HepG2 (cell line): ENCODE data around the gene RDH16. TPM values are rescaled to one million over a fixed set of nuclear protein-coding genes. Genes with fewer than 3 reads are reported as not detected.

Experiments used
- ASH2L ChIP-seq: fragments of 300-600, 200-600 bp; sonication (generic); IDR thresholded peaks from 2 replicates; pipeline ENCODE4 v1.7.0; 2017; ENCODE audit warnings: low read depth, mild to moderate bottlenecking, moderate library complexity, mixed read lengths, low read length; ENCODE audit not compliant: insufficient read length
- CREM ChIP-seq, 2 experiments: sonication (generic) in 1 of 2; formaldehyde crosslinking in 1 of 2; IDR thresholded peaks; 2 replicates each; pipeline versions ENCODE4 v1.4.0 to v1.6.1; 2016 to 2020; ENCODE audit warnings: antibody characterized with exemption in 1 of 2, mild to moderate bottlenecking in 1 of 2, missing genetic modification reagents in 1 of 2
- FOXJ3 ChIP-seq: sonication (generic); formaldehyde crosslinking; IDR thresholded peaks from 2 replicates; pipeline ENCODE4 v1.4.0; 2020; ENCODE audit warnings: missing genetic modification reagents, mild to moderate bottlenecking, borderline replicate concordance
- GATAD2A ChIP-seq: IDR thresholded peaks from 2 replicates; pipeline ENCODE4 v1.6.1; 2016
- HOXA5 ChIP-seq: sonication (generic); formaldehyde crosslinking; IDR thresholded peaks from 2 replicates; pipeline ENCODE4 v1.4.0; 2020; ENCODE audit warnings: missing genetic modification reagents
- KDM3A ChIP-seq: IDR thresholded peaks from 2 replicates; pipeline ENCODE4 v1.6.1; 2018; ENCODE audit warnings: low read depth, missing compliant biosample characterization
- KDM5A ChIP-seq: fragments of 200-600 bp; sonication (generic); IDR thresholded peaks from 2 replicates; pipeline ENCODE4 v1.7.0; 2018; ENCODE audit warnings: antibody characterized with exemption, mild to moderate bottlenecking, low read length, borderline replicate concordance
- MIER2 ChIP-seq: IDR thresholded peaks from 2 replicates; pipeline ENCODE4 v1.6.1; 2016; ENCODE audit warnings: missing biosample characterization, missing genetic modification reagents
- MXD4 ChIP-seq: IDR thresholded peaks from 2 replicates; pipeline ENCODE4 v1.6.1; 2016; ENCODE audit warnings: mild to moderate bottlenecking, missing biosample characterization, missing genetic modification reagents
- ZNF510 ChIP-seq: sonication (generic); formaldehyde crosslinking; IDR thresholded peaks from 2 replicates; pipeline ENCODE4 v1.4.0; 2020; ENCODE audit warnings: low read depth, mild to moderate bottlenecking, missing genetic modification reagents
- ZNF629 ChIP-seq: sonication (generic); formaldehyde crosslinking; conservative IDR thresholded peaks from 2 replicates; pipeline ENCODE4 v1.5.0; 2020; ENCODE audit warnings: missing genetic modification reagents
- ZNF747 ChIP-seq: sonication (generic); formaldehyde crosslinking; IDR thresholded peaks from 2 replicates; pipeline ENCODE4 v1.8.1; 2023; ENCODE audit warnings: missing genetic modification reagents, mild to moderate bottlenecking, borderline replicate concordance
- polyA plus RNA-seq, 8 experiments: library from polyadenylated mRNA; depleted of rRNA in 3 of 8; stranded (reverse) in 7 of 8; unstranded in 1 of 8; fragments of >200 nt; fragmentation: Illumina TruSeq in 4 of 8; extraction: Trizol in 4 of 8; gene quantifications; 2 replicates each; pipeline versions ENCODE4 v1.2.1 to v1.2.3, GENCODE V29; 2011 to 2016; ENCODE audit warnings: low read depth in 4 of 8, missing spikeins in 1 of 8, mixed read lengths in 1 of 8; ENCODE audit not compliant: insufficient read depth in 1 of 8
- total RNA-seq, 5 experiments: library from RNA; depleted of rRNA; stranded (reverse); fragments of >200 nt; fragmentation: Illumina TruSeq; extraction: Trizol; gene quantifications; 2 replicates each; pipeline ENCODE4 v1.2.3, GENCODE V29; 2016; ENCODE audit warnings: low read depth in 1 of 5
- TF ChIP-seq, protein P1 (sequence below): sonication (generic); formaldehyde crosslinking; IDR thresholded peaks from 2 replicates; pipeline ENCODE4 v1.4.0; 2020; ENCODE audit warnings: missing genetic modification reagents
- TF ChIP-seq, protein P2 (sequence below): sonication (generic); formaldehyde crosslinking; IDR thresholded peaks from 2 replicates; pipeline ENCODE4 v1.4.0; 2020; ENCODE audit warnings: missing genetic modification reagents, borderline replicate concordance
- TF ChIP-seq, protein P3 (sequence below): IDR thresholded peaks from 2 replicates; pipeline ENCODE4 v1.6.1; 2012; ENCODE audit warnings: low read depth, low read length, improper control_type of control experiment
- TF ChIP-seq, protein P4 (sequence below): sonication (generic); formaldehyde crosslinking; IDR thresholded peaks from 2 replicates; pipeline ENCODE4 v1.5.1; 2020; ENCODE audit warnings: missing genetic modification reagents, mild to moderate bottlenecking, borderline replicate concordance
- TF ChIP-seq, protein P5 (sequence below): sonication (generic); formaldehyde crosslinking; conservative IDR thresholded peaks from 2 replicates; pipeline ENCODE4 v1.4.0; 2020; ENCODE audit warnings: missing genetic modification reagents
- TF ChIP-seq, protein P6 (sequence below): IDR thresholded peaks from 2 replicates; pipeline ENCODE4 v1.6.1; 2012; ENCODE audit warnings: inconsistent platforms

RDH16 gene
- total and polyA plus RNA-seq, 2 of the 13 experiments (the other 11 are each of a cell fraction or from before 2014, with no cell fraction given) = 0.05 to 0.13 TPM

DNA sequence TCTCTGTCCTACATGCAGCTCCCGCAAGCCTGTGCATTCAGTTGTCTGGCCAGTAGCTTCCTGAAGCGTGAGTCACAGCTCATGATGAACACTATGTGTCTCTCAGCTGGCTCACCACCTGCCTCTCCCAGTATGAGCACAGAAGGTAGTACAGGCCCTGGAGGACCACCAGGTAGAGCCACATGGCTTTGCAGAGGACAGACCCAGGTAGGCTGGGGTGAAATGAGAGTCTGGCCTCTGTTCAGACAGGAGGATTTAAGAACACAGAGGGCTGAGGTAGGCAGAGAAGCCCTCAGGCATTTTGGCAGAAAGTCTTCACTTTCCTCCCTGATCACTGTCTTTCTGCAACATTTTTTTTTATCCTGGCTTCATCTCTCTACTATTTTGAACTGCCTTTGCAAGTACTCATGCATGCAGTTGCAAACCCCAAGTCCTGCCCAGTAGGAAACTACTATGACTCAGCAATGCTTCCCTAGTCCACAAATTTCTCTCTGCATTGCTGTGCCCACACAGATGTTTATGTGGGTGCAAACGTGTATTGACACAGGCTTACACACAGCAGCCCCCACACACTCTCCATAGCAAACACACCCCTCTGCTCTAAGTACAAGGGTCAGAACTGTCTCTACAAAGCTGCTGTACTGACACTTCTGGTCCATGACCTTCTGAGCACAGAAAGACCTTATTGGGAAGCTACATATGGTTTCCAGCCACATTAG is 15.9 kb downstream of the RDH16 start (continued):
- TF ChIP-seq, protein P1, sequence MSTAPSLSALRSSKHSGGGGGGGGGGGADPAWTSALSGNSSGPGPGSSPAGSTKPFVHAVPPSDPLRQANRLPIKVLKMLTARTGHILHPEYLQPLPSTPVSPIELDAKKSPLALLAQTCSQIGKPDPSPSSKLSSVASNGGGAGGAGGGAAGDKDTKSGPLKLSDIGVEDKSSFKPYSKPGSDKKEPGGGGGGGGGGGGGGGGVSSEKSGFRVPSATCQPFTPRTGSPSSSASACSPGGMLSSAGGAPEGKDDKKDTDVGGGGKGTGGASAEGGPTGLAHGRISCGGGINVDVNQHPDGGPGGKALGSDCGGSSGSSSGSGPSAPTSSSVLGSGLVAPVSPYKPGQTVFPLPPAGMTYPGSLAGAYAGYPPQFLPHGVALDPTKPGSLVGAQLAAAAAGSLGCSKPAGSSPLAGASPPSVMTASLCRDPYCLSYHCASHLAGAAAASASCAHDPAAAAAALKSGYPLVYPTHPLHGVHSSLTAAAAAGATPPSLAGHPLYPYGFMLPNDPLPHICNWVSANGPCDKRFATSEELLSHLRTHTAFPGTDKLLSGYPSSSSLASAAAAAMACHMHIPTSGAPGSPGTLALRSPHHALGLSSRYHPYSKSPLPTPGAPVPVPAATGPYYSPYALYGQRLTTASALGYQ (CRISPR knock-in tag) = peak; percentile 73; the same call in 1 of the 2 replicates
- peak; percentile 60 for TF ChIP-seq ASH2L
- TF ChIP-seq, protein P2, sequence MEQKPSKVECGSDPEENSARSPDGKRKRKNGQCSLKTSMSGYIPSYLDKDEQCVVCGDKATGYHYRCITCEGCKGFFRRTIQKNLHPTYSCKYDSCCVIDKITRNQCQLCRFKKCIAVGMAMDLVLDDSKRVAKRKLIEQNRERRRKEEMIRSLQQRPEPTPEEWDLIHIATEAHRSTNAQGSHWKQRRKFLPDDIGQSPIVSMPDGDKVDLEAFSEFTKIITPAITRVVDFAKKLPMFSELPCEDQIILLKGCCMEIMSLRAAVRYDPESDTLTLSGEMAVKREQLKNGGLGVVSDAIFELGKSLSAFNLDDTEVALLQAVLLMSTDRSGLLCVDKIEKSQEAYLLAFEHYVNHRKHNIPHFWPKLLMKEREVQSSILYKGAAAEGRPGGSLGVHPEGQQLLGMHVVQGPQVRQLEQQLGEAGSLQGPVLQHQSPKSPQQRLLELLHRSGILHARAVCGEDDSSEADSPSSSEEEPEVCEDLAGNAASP (CRISPR knock-in tag) = peak; percentile 73; the same call in 1 of the 2 replicates
- TF ChIP-seq KDM3A (CRISPR knock-in tag) = peak; percentile 73
- TF ChIP-seq, protein P3, sequence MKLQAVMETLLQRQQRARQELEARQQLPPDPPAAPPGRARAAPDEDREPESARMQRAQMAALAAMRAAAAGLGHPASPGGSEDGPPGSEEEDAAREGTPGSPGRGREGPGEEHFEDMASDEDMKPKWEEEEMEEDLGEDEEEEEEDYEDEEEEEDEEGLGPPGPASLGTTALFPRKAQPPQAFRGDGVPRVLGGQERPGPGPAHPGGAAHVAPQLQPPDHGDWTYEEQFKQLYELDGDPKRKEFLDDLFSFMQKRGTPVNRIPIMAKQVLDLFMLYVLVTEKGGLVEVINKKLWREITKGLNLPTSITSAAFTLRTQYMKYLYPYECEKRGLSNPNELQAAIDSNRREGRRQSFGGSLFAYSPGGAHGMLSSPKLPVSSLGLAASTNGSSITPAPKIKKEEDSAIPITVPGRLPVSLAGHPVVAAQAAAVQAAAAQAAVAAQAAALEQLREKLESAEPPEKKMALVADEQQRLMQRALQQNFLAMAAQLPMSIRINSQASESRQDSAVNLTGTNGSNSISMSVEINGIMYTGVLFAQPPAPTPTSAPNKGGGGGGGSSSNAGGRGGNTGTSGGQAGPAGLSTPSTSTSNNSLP = no peak; the same call in 1 of the 2 replicates
- peak; percentile 82 for TF ChIP-seq CREM (IDR thresholded peaks at IDR 0.05)
- TF ChIP-seq CREM (CRISPR knock-in tag; IDR thresholded peaks at IDR 0.05) = no peak
- TF ChIP-seq MXD4 (CRISPR knock-in tag) = no peak
- TF ChIP-seq HOXA5 = no peak; the same call in 1 of the 2 replicates
- TF ChIP-seq, protein P4, sequence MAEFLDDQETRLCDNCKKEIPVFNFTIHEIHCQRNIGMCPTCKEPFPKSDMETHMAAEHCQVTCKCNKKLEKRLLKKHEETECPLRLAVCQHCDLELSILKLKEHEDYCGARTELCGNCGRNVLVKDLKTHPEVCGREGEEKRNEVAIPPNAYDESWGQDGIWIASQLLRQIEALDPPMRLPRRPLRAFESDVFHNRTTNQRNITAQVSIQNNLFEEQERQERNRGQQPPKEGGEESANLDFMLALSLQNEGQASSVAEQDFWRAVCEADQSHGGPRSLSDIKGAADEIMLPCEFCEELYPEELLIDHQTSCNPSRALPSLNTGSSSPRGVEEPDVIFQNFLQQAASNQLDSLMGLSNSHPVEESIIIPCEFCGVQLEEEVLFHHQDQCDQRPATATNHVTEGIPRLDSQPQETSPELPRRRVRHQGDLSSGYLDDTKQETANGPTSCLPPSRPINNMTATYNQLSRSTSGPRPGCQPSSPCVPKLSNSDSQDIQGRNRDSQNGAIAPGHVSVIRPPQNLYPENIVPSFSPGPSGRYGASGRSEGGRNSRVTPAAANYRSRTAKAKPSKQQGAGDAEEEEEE (CRISPR knock-in tag) = no peak
- TF ChIP-seq ZNF629 (CRISPR knock-in tag) = peak; percentile 58
- peak; percentile 68; the same call in 1 of the 2 replicates for TF ChIP-seq MIER2
- TF ChIP-seq KDM5A = no peak
- TF ChIP-seq FOXJ3 = peak; percentile 93; the same call in 1 of the 2 replicates
- peak; percentile 84 for TF ChIP-seq ZNF747
- peak; percentile 97 for TF ChIP-seq GATAD2A
- TF ChIP-seq, protein P5, sequence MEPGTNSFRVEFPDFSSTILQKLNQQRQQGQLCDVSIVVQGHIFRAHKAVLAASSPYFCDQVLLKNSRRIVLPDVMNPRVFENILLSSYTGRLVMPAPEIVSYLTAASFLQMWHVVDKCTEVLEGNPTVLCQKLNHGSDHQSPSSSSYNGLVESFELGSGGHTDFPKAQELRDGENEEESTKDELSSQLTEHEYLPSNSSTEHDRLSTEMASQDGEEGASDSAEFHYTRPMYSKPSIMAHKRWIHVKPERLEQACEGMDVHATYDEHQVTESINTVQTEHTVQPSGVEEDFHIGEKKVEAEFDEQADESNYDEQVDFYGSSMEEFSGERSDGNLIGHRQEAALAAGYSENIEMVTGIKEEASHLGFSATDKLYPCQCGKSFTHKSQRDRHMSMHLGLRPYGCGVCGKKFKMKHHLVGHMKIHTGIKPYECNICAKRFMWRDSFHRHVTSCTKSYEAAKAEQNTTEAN = peak; percentile 100
- TF ChIP-seq, protein P6, sequence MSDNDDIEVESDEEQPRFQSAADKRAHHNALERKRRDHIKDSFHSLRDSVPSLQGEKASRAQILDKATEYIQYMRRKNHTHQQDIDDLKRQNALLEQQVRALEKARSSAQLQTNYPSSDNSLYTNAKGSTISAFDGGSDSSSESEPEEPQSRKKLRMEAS = peak; percentile 40; the same call in 1 of the 2 replicates
- TF ChIP-seq ZNF510 = 0 out of 2 replicates have a peak, but pooled peaks have one; percentile 62
